ENCODE data around the gene ALDH1L2.
"Not testable (repeated sequence)": the region's sequence is repeated elsewhere in the genome, so short reads cannot be mapped to it uniquely, and the experiment has no call there.

The ALDH1L2 gene

GRCh38 chr12:105084251-105085250, at the start of gene ALDH1L2:
Gene ALDH1L2 (minus strand): TSS chr12:105084458. CDS start chr12:105084436, 22 bp downstream.
- peak; percentile 90 for DNase-seq

- no peak for DNase-seq
Observed at GRCh38 chr12:105120551-105120950, 36.3 kb upstream of the ALDH1L2 start.

GRCh38 chr12:105116969-105117368, 32.7 kb upstream of the ALDH1L2 start:
- DNase-seq = no peak

- no peak for DNase-seq
Observed at GRCh38 chr12:105113094-105113493, 28.8 kb upstream of the ALDH1L2 start.

GRCh38 chr12:105110851-105111250, 26.6 kb upstream of the ALDH1L2 start:
- DNase-seq = no peak

GRCh38 chr12:105109465-105110212, 25.4 kb upstream of the ALDH1L2 start:
- DNase-seq = peak; percentile 23

- peak; percentile 89 for DNase-seq
Observed at GRCh38 chr12:105107494-105108371, 23.5 kb upstream of the ALDH1L2 start, which contains the start of gene WASHC4. Gene WASHC4 (plus strand): TSS chr12:105107731. CDS start chr12:105107801, 70 bp downstream.

- no peak for DNase-seq
Observed at GRCh38 chr12:105107171-105107493, 22.9 kb upstream of the ALDH1L2 start.

GRCh38 chr12:105106621-105107020, 22.4 kb upstream of the ALDH1L2 start:
- DNase-seq = no peak

GRCh38 chr12:105104762-105105161, 20.5 kb upstream of the ALDH1L2 start:
- no peak for DNase-seq

- no peak for DNase-seq
Observed at GRCh38 chr12:105102673-105103072, 18.4 kb upstream of the ALDH1L2 start.

GRCh38 chr12:105100998-105101397, 16.7 kb upstream of the ALDH1L2 start:
- DNase-seq = peak; percentile 22

GRCh38 chr12:105100207-105100985, 16.1 kb upstream of the ALDH1L2 start:
- peak; percentile 66 for DNase-seq

GRCh38 chr12:105099356-105099755, 15.1 kb upstream of the ALDH1L2 start:
- DNase-seq = no peak

GRCh38 chr12:105095338-105095737, 11.1 kb upstream of the ALDH1L2 start:
- not testable (repeated sequence) for DNase-seq

- DNase-seq = no peak
Observed at GRCh38 chr12:105092336-105092735, 8.1 kb upstream of the ALDH1L2 start.

- DNase-seq = no peak
Observed at GRCh38 chr12:105091476-105092206, 7.4 kb upstream of the ALDH1L2 start.

- DNase-seq = no peak
Observed at GRCh38 chr12:105090361-105090760, 6.1 kb upstream of the ALDH1L2 start.

GRCh38 chr12:105089817-105090216, 5.6 kb upstream of the ALDH1L2 start:
- DNase-seq = no peak

GRCh38 chr12:105085501-105085900, 1.2 kb upstream of the ALDH1L2 start:
- DNase-seq = no peak

- DNase-seq = peak; percentile 89
Observed at GRCh38 chr12:105083551-105084105, 630 bp downstream of the ALDH1L2 start.
